H1 (cell line): Measurements from ENCODE around the gene ASPG.

Experiments used
- ATF3 ChIP-seq: IDR thresholded peaks from 2 replicates; pipeline ENCODE4 v1.6.1; 2011; ENCODE audit warnings: low read depth, mild to moderate bottlenecking, low read length; ENCODE audit not compliant: insufficient read depth
- CTCF ChIP-seq, 3 experiments: IDR thresholded peaks; 1 replicate in 2 of 3; 2 replicates in 1 of 3; pipeline versions ENCODE4 v1.5.1 to v1.6.1; 2011; ENCODE audit warnings: low read length in 3 of 3, mild to moderate bottlenecking in 3 of 3, inconsistent platforms in 2 of 3, low read depth in 1 of 3, moderate library complexity in 1 of 3; ENCODE audit not compliant: insufficient read depth in 1 of 3; ENCODE audit errors: control extremely low read depth in 1 of 3
- MAX ChIP-seq: IDR thresholded peaks from 2 replicates; pipeline ENCODE4 v1.6.1; 2012; ENCODE audit warnings: inconsistent platforms
- TAF1 ChIP-seq: IDR thresholded peaks from 2 replicates; pipeline ENCODE4 v1.6.1; 2011; ENCODE audit warnings: mild to moderate bottlenecking, low read depth, low read length
- TCF12 ChIP-seq: IDR thresholded peaks from 2 replicates; pipeline ENCODE4 v1.6.1; 2011; ENCODE audit warnings: low read depth, mild to moderate bottlenecking, low read length

GRCh38 chr14:104139460-104140212 is 54.1 kb downstream of the ASPG start:
- TF ChIP-seq TCF12 (no peak), CTCF (IDR thresholded peaks at IDR 0.05; ENCODE audit: control extremely low read depth in 1 of 3, insufficient read depth in 1 of 3, low read depth in 1 of 3, low read length in 3 of 3) (no peak), MAX (no peak), TAF1 (no peak), ATF3 (no peak)
